ENCODE data around the gene CD19. TPM values are rescaled to one million over a fixed set of nuclear protein-coding genes. Genes with fewer than 3 reads are reported as not detected.

Gene CD19
- polyA plus RNA-seq, 3 donors = 0.28 to 0.75 (median 0.65) TPM

GRCh38 chr16:28986492-28986891 is 54.7 kb downstream of the CD19 start:
- Histone ChIP-seq H3K27me3 (ENCODE audit: control insufficient read depth in 2 of 2, insufficient read depth in 2 of 2, low read length in 2 of 2) (peaks cover 0 to 4% of the 10 kb centered on the region in 2 donors), H3K27ac (ENCODE audit: low read depth in 1 of 2, low read length in 2 of 2) (no peak overlapping the region), H3K4me2 (replicated peaks; ENCODE audit: extremely low read depth, low read length, poor library complexity, severe bottlenecking) (no peak overlapping the region), H3K4me1 (ENCODE audit: control insufficient read depth in 1 of 2, insufficient read depth in 2 of 2, low read length in 2 of 2) (peaks cover 20 to 21% of the 10 kb centered on the region in 2 donors), H3K36me3 (replicated peaks in 1 of 2; ENCODE audit: control insufficient read depth in 1 of 2, insufficient read depth in 2 of 2, low read length in 2 of 2) (peaks cover 65 to 81% of the 10 kb centered on the region in 2 donors), H3K9ac (ENCODE audit: insufficient read depth, low read length, poor library complexity, severe bottlenecking) (no peak overlapping the region), H3K79me2 (ENCODE audit: insufficient read depth, low read length) (no peaks in the 10 kb centered on the region), H4K20me1 (ENCODE audit: insufficient read depth, low read length) (peaks cover 24% of the 10 kb centered on the region), H3K4me3 (replicated peaks in 1 of 3; ENCODE audit: low read depth in 2 of 3, low read length in 3 of 3) (no peak overlapping the region), H2AFZ (ENCODE audit: insufficient read depth, low read depth, low read length, poor library complexity, severe bottlenecking) (no peak overlapping the region), H3K9me3 (replicated peaks in 1 of 2; ENCODE audit: control insufficient read depth in 1 of 2, insufficient read depth in 1 of 2, low read length in 2 of 2) (peaks cover 0 to 15% of the 10 kb centered on the region in 2 donors)
- H3K27ac Mint-ChIP-seq = no peak overlapping the region
- no peak for TF ChIP-seq CTCF (IDR thresholded peaks at IDR 0.05)
- peaks cover 21% of the 10 kb centered on the region for H3K4me1 Mint-ChIP-seq
- H3K27me3 Mint-ChIP-seq (ENCODE audit: low read depth in 3 of 3) = peaks cover 8 to 23% (median 21%) of the 10 kb centered on the region in 3 donors
- WGBS (ENCODE audit: insufficient coverage) = 100% methylated on average over 11 of the region's 13 CpGs
- H3K36me3 Mint-ChIP-seq = peaks cover 78 to 90% of the 10 kb centered on the region in 2 donors
- peak overlapping the region in 1 of 2 donors; percentile 31 for H3K4me3 Mint-ChIP-seq
- no peak for DNase-seq
- intact Hi-C loops (cut with micrococcal nuclease) = no loop called here
- H3K9me3 Mint-ChIP-seq = peaks cover 14 to 26% (median 21%) of the 10 kb centered on the region in 7 donors

DNA sequence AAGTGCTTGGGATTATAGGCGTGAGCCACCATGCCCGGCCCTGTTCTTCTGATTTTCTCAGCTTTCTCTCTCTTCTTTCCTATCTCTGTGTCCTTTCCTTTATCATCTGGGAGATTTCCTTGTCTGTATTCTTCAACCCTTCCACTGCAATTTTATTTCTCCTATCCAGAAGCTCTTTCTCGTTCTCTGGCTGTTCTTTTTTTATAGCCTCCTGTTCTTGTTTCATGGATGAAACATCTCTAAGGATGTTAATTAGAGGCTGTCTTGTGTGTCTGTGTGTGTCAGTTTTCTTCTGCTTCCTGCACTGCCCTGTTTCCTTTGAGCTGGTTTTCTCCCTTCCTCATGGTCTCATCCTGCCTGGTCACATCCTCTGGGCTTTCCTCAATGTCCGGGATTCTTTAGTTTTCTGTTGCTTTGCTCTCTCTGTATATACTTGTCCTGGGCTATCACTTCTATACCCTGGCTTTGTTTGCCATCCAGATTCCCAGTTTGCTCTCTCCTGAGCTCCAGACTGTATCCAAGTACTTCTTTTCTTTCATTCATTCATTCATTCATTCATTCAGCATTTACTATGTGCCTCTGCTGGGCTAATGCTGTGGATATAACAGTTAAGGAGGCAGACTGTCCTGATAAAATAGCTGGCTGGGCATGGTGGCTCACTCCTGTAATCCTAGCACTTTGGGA is 55.5 kb downstream of the CD19 start:
- Histone ChIP-seq H3K9me3 (replicated peaks in 1 of 2; ENCODE audit: control insufficient read depth in 1 of 2, insufficient read depth in 1 of 2, low read length in 2 of 2) (peaks cover 0 to 12% of the 10 kb centered on the region in 2 donors), H4K20me1 (ENCODE audit: insufficient read depth, low read length) (peaks cover 17% of the 10 kb centered on the region), H3K4me2 (replicated peaks; ENCODE audit: extremely low read depth, low read length, poor library complexity, severe bottlenecking) (no peak overlapping the region), H3K4me1 (ENCODE audit: control insufficient read depth in 1 of 2, insufficient read depth in 2 of 2, low read length in 2 of 2) (peaks cover 20 to 21% of the 10 kb centered on the region in 2 donors), H3K4me3 (replicated peaks in 1 of 3; ENCODE audit: low read depth in 2 of 3, low read length in 3 of 3) (no peak overlapping the region), H3K79me2 (ENCODE audit: insufficient read depth, low read length) (no peaks in the 10 kb centered on the region), H3K9ac (ENCODE audit: insufficient read depth, low read length, poor library complexity, severe bottlenecking) (no peak overlapping the region), H3K27me3 (ENCODE audit: control insufficient read depth in 2 of 2, insufficient read depth in 2 of 2, low read length in 2 of 2) (peaks cover 0 to 4% of the 10 kb centered on the region in 2 donors), H3K27ac (ENCODE audit: low read depth in 1 of 2, low read length in 2 of 2) (no peak overlapping the region), H3K36me3 (replicated peaks in 1 of 2; ENCODE audit: control insufficient read depth in 1 of 2, insufficient read depth in 2 of 2, low read length in 2 of 2) (peaks cover 57 to 73% of the 10 kb centered on the region in 2 donors), H2AFZ (ENCODE audit: insufficient read depth, low read depth, low read length, poor library complexity, severe bottlenecking) (no peak overlapping the region)
- no peak for TF ChIP-seq CTCF (IDR thresholded peaks at IDR 0.05)
- Mint-ChIP-seq H3K4me1 (peaks cover 21% of the 10 kb centered on the region), H3K36me3 (peaks cover 70 to 82% of the 10 kb centered on the region in 2 donors), H3K27me3 (ENCODE audit: low read depth in 3 of 3) (peaks cover 5 to 21% (median 20%) of the 10 kb centered on the region in 3 donors), H3K4me3 (no peak overlapping the region), H3K27ac (no peak overlapping the region), H3K9me3 (peaks cover 9 to 20% (median 17%) of the 10 kb centered on the region in 7 donors)
- no peak for DNase-seq
- WGBS (ENCODE audit: insufficient coverage) = 100% methylated on average over 3 of the region's 4 CpGs
- intact Hi-C loops (cut with micrococcal nuclease) = no loop called here

Other genes starting within 250 kb of the CD19 start
- gene EIF3C, start 220.5 kb upstream of the CD19 start, polyA plus RNA-seq = 100 to 1,000 TPM; 120 to 187 (median 170) TPM
- 1 to 10 TPM in 1 of 3 donors, not detected in 2; 1.4 TPM for gene NPIPB9, start 180.2 kb upstream of the CD19 start, polyA plus RNA-seq
- 100 to 1,000 TPM in 1 of 3 donors, 10 to 100 TPM in 1, 1 to 10 TPM in 1; 4.8 to 118 (median 10.2) TPM for gene ATXN2L, start 109.0 kb upstream of the CD19 start, polyA plus RNA-seq
- 100 to 1,000 TPM; 146 to 157 (median 148) TPM for gene TUFM, start 85.6 kb upstream of the CD19 start, polyA plus RNA-seq
- gene SH2B1, start 68.1 kb upstream of the CD19 start, polyA plus RNA-seq = 10 to 100 TPM in 1 of 3 donors, 1 to 10 TPM in 1, under 1 TPM in 1; 0.93 to 55.9 (median 1.1) TPM
- under 1 TPM in 1 of 3 donors, not detected in 2; 0.57 TPM for gene ATP2A1, start 53.5 kb upstream of the CD19 start, polyA plus RNA-seq
- 10 to 100 TPM in 1 of 3 donors, 1 to 10 TPM in 2; 1.9 to 21.6 (median 2.5) TPM for gene RABEP2, start 6.7 kb upstream of the CD19 start, polyA plus RNA-seq
- gene NFATC2IP, start 19.0 kb downstream of the CD19 start, polyA plus RNA-seq = 100 to 1,000 TPM in 1 of 3 donors, 10 to 100 TPM in 2; 17.5 to 125 (median 18.4) TPM
- gene SPNS1, start 42.8 kb downstream of the CD19 start, polyA plus RNA-seq = 100 to 1,000 TPM in 1 of 3 donors, 10 to 100 TPM in 2; 93.4 to 104 (median 97.2) TPM
- 10 to 100 TPM in 1 of 3 donors, 1 to 10 TPM in 2; 1.5 to 25.2 (median 1.9) TPM for gene LAT, start 53.1 kb downstream of the CD19 start, polyA plus RNA-seq